ENCODE data around the gene FAIM.
A peak's percentile ranks its signal among the peaks of the same experiment; 100 is the strongest.
"Not testable (repeated sequence)": the region's sequence is repeated elsewhere in the genome, so short reads cannot be mapped to it uniquely, and the experiment has no call there.

Gene FAIM, protein sequence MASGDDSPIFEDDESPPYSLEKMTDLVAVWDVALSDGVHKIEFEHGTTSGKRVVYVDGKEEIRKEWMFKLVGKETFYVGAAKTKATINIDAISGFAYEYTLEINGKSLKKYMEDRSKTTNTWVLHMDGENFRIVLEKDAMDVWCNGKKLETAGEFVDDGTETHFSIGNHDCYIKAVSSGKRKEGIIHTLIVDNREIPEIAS

DNA sequence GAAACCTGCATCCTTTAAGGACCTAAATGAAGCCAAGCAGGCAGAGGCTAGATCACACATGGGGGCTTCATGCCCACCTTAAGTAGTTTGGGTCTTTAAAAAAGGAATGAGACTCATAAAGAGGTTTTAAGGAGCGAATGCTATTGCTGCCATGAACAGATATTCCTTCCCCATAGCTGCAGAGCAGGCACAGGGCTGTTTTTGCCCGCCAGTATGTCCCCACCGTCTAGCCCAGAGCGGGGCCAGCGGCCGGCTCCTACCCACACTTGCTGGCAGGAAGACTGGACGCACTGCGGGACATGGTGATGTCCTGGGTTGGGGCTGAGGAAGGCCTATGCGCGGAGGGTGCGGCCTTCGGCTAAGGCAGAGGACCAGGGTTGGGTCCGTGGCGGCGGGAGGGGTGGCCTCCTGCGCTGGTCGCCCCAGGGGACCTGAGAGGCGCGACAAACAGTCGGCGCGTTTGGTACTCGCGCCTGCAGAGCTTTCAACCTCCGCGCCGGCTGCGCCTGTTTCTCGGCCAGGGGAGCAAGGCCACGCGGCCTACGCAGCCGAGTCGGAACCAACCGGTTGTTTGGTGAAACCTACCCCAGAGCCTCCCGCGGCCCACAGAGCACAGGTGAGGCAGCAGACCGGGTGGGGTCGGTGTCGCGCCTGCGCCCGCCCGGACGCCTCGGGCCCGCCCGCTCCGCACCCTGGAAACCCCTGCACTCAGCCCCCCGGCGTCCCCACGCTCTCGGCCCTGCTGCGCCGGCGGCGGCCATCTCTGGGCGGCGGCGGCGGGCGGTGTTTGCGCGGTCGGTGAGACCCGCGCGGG, at the start of gene FAIM:
TSS of gene FAIM (plus strand) at position 450 of the 814 bp plus-strand sequence. CDS start 10,956 bp downstream, outside the sequence.
- DNase-seq (ENCODE audit: low spot score) = peak; percentile 53

DNA sequence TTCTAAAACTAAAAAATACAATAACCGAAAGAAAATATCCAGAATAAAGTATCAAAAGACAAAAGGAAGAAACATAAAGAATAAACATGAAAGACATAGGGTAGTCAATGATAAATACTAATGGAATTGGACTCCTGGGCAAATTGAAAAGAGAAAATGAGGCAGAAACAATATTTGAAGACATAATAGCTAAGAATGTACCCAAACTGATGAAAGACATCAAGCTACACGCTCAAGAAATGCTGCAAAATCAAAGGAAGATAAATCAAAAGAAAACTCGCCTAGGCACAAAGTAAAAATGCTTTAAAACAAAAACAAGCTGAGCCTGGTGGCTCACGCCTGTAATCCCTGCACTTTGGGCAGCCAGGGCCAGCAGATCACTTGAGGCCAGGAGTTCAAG, 49.4 kb upstream of the FAIM start:
- no peak for DNase-seq (ENCODE audit: low spot score)

DNA sequence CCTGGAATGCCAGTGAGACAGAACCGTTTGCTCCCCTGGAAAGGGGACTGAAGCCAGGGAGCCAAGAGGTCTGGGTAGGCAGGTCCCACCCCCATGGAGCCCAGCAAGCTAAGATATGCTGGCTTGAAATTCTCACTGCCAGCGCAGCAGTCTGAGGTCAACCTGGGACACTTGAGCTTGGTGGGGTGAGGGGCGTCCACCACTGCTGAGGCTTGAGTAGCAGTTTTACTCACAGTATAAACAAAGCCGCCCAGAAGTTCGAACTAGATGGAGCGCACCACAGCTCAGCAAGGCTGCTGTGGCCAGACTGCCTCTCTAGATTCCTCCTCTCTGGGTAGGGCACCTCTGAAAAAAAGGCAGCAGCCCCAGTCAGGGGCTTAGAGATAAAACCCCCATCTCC, 48.1 kb upstream of the FAIM start:
- DNase-seq (ENCODE audit: low spot score) = no peak

DNA sequence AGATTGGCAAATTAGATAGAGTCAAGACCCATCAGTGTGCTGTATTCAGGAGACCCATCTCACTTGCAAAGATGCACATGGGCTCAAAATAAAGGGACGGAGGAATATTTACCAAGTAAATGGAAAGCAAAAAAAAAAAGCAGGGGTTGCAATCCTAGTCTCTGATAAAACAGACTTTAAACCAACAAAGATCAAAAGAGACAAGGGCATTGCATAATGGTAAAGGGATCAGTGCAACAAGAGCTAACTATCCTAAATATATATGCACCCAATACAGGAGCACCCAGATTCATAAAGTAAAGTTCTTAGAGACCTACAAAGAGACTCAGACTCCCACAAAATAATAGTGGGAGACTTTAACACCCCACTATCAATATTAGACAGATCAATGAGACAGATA, 45.7 kb upstream of the FAIM start:
- not testable (repeated sequence) for DNase-seq (ENCODE audit: low spot score)

DNA sequence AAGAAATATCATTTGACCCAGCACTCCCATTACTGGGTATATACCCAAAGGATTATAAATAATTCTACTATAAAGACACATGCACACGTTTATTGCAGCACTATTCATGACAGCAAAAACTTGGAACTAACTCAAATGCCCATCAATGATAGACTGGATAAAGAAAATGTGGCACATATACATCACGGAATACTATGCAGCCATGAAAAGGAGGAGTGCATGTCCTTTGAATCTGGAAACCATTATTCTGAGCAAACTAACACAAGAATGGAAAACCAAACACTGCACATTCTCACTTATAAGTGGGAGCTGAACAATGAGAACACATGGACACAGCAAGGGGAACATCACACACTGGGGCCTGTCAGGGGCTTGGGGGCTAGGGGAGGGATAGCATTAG, 42.3 kb upstream of the FAIM start:
- not testable (repeated sequence) for DNase-seq (ENCODE audit: low spot score)

DNA sequence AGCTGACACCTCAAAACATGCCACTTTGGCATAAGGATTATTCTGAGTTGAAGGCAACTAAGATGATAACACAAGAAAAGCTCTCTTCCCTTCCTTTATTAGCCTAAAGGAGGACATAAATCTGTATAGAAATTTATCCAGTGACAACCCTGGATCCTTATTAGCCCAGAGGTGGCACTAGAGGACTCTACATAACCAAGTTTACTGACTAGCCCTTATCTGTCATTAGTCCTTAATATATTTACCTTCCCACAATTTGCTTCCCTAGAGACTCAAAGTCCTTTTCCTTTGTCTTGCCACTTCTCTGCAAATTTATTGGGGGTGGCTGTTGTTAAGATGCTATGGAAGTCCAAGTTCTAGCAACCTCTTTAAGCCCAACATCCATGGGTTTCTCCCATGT, 41.2 kb upstream of the FAIM start:
- DNase-seq (ENCODE audit: low spot score) = no peak

DNA sequence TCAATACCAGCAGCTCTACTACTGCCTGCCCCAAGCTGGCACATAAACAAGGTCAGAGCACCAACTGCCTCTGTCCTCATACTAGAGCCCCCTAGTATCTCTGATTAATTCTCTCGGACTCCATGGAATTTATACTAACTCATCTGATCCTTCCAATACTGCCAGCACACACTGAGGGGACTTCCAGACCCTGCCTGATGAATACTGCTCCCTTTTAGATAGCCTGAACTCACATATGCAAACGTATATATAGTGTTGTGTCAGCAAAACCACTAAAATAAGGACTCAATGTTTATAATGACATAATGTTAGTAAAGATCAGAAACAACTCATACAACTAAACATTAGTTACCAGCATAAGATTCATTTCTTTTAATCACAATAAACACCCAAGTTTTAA, 39.5 kb upstream of the FAIM start:
- DNase-seq (ENCODE audit: low spot score) = no peak

DNA sequence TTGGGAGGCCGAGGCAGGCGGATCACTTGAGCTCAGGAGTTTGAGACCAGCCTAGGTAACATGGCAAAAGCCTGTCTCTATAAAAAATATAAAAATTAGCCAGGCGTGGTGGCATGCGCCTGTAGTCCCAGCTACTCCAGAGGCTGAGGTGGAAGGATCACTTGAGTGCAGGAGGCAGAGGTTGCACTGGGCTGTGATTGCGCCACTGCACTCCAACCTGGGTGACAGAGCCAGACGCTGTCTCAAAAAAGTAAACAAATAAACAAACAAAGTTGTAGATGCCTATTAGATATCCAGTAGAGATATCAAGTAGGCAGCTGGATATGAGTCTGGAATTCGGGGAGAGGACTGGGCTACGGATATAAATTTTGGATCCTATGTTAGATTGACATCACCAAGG, 38.9 kb upstream of the FAIM start:
- DNase-seq (ENCODE audit: low spot score) = not testable (repeated sequence)

DNA sequence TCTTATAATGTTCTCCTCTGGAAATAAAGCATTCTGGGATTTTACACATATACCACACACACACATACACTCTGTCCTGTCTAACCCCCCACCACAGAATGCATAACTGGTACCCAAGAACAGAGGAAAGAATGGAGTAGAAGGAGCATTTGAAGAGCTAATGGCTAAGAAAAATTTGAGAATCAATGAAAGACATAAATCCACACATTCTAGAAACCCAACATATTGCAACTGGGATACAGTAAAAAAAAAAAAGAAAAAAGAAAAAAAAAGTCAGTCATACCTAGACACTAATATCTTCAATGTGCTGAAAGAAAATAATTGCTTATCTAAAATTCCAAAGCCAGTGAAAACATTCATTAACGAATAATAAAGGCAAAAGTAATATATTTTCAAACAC, 35.4 kb upstream of the FAIM start:
- no peak for DNase-seq (ENCODE audit: low spot score)

DNA sequence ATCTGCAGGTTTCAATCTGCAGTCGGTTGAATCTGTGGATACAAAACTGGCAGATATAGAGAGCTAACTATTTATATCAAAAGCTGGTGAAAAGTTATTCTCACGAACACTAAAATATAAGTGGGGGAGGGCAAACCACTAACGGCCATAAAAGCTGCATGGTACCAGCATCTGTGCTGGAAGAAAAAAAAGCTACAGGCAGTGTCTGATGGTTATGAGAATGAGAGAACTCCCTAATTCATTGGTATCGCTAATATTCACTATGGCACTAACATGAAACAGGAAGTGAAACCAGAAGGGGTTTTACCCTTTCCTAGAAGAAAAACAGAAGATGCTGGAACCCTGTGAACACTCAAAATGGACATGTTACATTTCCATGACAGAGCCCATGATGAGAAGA, 30.4 kb upstream of the FAIM start:
- peak; percentile 21 for DNase-seq (ENCODE audit: low spot score)

DNA sequence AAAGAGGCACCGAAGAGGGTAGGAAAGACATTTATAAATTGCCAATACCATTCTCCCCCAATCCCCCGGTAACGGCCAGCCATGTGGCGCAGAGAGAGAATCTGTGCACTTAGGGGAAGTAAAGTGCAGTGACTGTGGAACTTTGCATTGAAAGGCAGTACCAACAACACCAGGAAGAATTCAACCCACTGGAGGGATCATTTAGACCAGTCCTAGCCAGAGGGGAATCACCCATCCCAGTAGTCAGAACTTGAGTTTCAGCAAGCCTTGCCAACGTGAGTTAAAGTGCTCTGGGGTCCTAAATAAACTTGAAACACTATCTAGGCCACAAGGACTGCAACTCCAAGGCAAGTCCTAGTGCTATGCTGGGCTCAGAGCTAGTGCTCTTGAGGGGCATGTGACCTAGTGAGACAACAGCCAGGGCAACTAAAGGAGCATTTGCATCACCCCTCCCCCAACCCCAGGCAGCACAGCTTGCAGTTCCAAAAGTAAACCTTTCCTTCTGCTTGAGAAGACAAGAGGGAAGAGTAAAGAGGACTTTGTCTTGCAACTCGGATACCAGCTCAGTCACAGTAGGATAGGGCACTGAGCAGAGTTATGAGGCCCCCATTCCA, 29.5 kb upstream of the FAIM start:
- DNase-seq (ENCODE audit: low spot score) = no peak

DNA sequence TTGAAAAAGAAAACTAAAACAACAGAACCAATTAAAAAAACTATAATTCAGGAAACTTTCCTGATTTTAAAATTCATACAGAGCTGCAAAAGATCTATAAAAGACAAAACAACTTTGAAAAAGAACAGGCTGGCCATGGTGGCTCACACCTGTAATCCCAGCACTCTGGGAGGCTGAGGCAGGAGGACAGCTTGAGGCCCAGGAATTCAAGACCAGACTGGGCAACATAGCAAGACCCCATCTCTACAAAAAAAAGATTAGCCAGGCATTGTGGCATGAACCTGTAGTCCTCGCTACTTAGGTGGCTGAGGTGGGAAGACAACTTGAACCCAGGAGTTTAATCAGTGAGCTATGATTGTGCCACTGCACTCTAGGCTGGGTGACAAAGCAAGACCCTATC, 21.2 kb upstream of the FAIM start:
- no peak for DNase-seq (ENCODE audit: low spot score)

DNA sequence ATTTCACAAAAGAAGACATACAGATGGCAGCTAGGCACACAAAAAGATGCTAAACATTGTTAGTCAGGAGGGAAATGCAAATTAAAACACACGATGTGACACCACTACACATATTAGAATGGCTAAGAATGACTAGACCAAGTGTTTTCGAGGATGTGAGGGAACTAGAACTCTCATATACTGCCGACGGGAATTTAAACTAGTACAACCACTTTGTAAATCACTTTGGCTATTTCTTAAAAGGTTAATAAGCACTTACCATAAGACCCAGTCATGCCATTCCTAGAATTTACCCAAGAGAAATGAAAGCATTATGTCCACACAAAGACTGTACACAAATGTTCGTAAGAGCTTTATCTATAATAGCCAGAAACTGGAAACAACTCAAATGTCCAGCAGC, 20.1 kb upstream of the FAIM start:
- DNase-seq (ENCODE audit: low spot score) = no peak

DNA sequence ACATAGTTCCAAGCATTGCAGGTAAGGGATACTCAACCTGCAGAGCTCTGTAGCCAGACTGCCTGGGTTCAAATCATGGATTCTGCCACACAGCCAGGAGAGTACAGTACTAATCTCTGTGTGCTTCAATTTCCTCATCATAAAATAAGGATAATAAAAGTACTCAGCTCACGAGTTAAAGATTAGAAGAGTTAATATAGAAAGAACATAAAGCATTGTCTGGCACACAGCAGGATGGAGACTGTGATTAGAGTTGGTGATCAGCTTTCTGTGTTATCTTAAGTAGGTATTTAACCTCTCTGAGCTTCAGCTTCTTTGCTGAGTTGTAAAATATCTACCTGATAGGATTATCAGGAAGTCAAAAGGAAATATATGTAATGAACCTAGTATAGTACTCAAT, 17.2 kb upstream of the FAIM start:
- no peak for DNase-seq (ENCODE audit: low spot score)

DNA sequence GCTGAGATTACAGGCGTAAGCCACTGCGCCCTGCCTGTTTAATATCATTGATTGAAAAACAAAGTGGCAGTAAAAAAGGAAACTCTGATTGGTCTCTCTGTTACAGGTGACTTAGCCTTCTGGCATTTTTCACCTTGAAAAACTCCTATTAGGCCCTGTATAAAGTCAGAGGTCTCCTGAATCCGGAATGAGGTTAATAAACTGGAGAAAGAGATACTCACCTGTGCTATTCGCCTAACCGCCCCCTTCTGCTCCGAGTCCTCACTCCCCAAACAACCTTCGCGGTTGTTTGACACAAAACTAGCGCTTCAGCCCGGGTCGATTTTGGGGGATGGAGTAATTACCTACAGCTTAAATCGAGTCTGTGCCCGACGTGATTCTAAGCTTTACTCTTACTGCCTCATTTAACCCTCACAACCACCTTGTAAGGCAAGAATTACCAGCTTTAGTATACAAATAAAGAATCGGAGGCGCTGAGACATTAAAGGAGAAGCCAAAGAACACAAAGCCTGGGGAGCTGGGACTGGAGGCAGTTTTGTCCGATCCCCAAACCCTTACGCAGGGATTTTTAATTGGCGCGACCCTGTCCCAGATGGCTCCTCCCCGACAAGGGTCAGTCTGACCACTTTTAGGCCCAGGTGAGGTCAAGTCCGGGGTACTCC, 15.0 kb upstream of the FAIM start:
- DNase-seq (ENCODE audit: low spot score) = no peak

DNA sequence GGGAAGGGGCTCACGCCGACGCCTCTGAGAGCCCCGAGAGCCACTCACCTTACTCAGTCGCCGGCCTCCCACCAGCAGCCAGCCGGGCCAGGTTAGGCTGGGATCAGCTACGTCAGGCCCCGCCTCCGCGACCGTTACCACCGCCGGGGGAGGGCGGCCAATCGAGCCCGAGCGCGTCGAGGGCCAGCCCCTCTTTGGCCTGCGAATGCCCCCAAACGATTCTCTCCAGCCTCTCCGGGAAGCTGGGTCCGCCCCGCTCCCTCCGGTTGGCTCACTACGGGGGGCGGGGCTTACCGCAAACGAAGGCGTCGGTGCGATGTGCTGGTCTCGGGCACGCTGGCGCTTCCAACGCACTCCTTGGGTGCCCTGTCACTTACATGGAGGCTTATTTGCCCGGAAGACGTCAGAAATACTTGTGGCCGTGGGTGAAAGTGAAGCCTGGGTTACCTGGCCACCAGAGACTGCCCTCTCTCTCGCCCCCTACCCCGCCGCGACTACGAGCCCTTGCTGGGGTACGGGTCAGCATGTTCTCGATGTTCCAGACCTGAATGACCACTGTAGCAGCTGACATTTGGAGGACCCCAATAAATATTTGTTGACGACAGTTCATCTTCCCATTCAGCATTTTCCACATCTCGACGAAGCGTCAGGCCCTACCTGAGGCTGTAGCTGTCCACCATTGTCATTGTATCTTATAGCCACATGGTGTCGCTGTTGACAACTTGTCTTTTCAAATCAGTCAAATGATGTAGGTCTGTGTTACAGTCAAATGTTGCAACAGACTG, 14.2 kb upstream of the FAIM start, which contains the start of gene CEP70:
TSS of gene CEP70 (minus strand) at position 111 of the 785 bp plus-strand sequence. CDS start 21,333 bp downstream, outside the sequence.
- peak; percentile 86 for DNase-seq (ENCODE audit: low spot score)

DNA sequence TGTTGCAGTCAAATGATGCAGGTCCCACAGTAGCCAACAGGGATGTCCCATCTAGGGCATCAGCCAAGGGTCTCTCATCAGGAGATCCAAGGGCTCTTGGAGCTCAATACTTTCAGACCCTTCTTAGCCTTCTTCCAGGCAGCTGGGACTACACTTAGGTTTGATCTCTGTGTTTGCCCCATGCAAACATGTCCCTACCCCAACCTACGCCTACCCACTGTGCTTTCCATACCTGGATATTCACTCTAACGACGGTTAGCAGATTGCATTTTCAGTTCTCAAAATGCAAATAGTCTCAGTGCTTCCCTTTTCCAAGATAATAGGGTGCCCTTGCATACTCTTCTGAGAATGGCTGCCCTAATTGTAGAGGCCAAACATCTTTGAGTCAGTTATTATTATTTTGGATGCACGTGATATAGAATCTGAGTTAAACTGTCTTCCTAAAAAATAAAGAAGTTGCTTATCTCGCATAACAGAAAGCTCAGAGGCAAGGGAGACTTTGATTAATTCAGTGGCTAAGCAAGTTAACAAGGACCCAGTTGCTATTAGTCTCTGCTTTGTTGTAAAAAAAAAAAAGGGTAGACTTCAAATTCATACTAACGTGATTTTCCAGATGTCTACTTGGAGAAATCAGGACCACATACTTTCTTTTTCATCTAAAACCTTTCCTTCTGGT, 13.5 kb upstream of the FAIM start:
- no peak for DNase-seq (ENCODE audit: low spot score)

DNA sequence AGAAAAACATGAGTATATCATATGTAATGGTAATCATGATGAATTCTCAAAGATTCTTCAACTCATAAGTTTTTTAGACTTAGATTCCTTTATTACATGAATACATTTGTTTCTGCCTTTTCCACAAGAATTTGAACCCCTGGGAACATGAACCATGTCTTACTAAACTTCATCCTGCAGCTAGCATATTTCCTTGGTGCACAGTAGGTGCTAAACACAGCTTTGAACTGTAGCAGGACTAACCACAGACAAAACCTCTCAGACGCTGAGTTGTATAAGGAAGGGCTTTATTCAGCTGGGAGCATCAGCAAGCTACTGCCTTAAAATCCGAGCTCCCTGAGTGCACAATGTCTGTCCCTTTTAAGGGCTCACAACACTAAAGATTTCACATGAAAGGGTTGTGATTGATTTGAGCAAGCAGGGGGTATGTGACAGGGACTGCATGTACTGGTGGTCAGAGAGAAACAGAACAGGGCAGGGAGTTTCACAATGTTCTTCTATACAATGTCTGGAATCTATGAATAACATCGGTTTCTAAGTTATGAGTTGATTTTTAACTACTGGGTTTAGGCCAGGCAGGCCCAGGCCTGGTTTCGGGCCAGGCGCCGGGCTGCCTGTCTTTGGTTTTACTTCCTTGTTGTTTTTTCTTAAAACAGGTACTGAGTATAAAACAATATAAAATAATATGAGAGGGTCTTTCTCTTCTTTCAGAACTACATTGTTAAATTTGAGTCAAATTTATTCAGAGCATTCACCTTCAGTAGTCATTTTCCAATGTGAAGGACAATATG, 11.2 kb upstream of the FAIM start:
- not testable (repeated sequence) for DNase-seq (ENCODE audit: low spot score)

DNA sequence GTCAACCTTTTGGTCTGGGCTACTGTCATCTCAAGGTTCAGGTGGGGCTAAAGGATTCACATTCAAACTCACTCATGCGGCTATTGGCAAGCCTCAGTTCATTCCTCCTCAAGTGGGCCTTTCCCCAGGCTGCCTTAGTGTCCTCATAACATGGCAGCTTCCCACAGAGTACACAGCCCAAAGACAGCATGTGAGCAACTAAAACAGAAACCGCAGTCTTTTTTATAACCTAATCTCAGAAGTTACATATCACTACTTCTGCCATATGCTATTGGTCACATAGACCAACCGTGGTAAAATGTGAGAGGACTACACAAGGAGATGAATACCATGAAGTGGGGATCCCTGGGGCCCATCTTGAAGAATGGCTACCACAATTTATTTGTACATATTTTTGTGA, 10.0 kb upstream of the FAIM start:
- no peak for DNase-seq (ENCODE audit: low spot score)

DNA sequence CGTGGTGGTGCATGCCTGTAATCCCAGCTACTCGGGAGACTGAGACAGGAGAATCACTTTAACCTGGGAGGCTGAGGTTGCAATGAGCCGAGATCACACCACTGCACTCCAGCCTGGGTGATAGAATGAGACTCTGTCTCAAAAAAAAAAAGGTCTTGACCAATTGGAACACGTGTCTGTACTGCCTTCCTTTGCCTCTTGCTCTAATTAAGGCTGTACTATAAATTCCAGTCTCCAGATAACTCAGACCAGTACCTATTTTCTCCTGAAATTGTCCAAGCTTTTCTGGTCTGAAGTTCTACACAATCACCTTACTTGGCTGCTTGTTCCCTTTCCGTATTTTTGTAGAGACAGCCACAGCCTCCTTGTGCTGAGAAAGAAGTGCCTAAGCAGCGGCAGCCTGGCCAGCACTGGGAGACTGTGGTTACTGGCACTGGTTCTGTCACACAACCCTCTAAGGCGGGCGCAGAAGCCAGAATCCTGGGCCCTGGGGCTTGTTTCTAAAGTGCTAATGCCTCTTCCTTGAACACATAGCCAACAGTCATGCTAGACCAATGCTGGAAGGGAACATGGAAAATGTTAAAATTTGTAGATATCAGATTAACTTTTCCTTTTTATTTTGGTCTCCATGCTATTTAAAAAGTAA, 8.3 kb upstream of the FAIM start:
- DNase-seq (ENCODE audit: low spot score) = no peak
